NCI-H1417 (cell line): ENCODE results near the gene CTPS1.
A peak's percentile ranks its signal among the peaks of the same experiment; 100 is the strongest.

Experiments
- DNase-seq, 3 experiments: peaks; one replicate each; lab custom pipeline; 2025; lab: John Stamatoyannopoulos, UW

Gene CTPS1

DNA sequence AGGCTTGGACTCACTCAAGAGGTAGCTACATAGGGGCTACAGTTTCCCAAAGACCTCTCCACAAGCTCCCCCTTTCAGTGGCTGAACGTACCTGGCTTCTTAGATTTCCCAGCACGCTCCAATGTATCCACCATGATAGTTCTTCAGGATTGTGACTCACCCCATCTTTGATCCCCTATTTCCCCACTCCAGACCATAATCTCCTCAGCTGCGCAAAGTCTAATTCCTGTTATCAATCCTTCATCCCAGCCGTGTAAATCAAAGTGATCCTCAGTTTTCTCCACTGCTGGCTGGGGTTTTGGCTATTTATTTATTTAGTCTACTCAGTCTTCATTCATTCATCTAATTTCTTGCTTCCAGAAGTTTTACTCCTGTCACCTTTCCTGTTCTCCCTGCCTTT is 13.1 kb upstream of the CTPS1 start:
- no peak for DNase-seq

DNA sequence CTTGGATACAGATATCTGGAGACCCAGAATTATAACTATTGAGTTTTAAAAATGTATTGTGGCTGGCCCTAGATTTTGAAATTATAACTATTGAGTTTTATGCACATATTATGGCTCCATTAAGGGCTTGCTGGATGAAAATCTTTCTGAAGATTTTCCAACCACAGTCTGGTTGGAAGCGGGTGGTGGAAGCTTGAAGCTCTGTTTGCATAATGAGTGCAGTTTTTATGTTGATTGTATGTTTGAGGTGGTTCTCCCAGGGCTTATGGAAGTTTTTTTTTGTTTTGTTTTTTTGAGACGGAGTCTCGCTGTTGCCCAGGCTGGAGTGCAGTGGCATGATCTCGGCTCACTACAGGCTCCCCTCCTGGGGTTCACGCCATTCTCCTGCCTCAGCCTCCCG is 10.1 kb upstream of the CTPS1 start:
- no peak for DNase-seq

- DNase-seq, result no peak
Measured at GRCh38 chr1:40971966-40972365, 7.5 kb upstream of the CTPS1 start.

- DNase-seq, result no peak
Measured at GRCh38 chr1:40973912-40974311, 5.6 kb upstream of the CTPS1 start.

DNA sequence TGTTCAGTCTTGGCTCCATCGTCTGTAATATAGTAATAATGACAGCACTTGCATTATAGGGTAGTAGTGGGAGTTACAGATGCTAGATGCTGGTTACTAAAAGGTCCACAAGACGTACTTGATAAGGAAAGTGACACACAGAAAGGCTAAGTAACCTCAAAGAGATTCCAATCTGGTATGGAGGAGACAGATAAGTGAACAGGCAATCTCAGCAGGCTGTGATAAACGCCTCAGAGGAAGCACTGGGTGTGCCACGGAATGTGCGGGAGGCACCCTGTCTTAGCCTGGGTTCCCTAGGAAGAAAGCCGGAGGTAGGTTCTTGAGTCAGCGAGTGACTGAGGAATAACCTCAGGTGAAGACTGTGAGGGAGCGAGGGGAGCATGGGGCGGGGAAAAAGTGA is 4.6 kb upstream of the CTPS1 start:
- no peak for DNase-seq

GRCh38 chr1:40976952-40977690 is 2.4 kb upstream of the CTPS1 start:
- DNase-seq, result no peak

DNA sequence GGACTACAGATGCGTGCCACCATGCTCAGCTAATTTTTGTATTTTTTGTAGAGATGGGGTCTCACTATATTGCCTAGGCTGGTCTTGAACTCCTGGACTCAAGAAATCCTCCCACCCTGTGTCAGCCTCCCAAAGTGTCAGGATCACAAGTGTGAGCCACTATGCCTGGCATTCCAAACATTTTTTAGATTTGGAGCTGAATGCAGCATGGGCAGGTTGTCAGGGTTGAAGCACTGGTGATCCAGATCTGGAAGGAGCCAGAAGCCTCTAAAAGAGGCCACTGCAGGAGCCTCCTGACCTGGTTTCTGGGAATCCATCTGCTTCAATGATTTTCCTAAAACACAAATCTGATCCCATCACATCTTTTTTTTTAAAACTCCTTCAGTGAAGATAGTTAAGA is 1.8 kb upstream of the CTPS1 start:
- DNase-seq, result no peak

- DNase-seq, result no peak
Measured at GRCh38 chr1:40978886-40979240, 633 bp upstream of the CTPS1 start.

- DNase-seq, result no peak
Measured at GRCh38 chr1:40980068-40980452, 564 bp downstream of the CTPS1 start.

GRCh38 chr1:40980453-40981121 is 1.1 kb downstream of the CTPS1 start:
- DNase-seq, result peak; percentile 41 to 69 (median 49)

DNA sequence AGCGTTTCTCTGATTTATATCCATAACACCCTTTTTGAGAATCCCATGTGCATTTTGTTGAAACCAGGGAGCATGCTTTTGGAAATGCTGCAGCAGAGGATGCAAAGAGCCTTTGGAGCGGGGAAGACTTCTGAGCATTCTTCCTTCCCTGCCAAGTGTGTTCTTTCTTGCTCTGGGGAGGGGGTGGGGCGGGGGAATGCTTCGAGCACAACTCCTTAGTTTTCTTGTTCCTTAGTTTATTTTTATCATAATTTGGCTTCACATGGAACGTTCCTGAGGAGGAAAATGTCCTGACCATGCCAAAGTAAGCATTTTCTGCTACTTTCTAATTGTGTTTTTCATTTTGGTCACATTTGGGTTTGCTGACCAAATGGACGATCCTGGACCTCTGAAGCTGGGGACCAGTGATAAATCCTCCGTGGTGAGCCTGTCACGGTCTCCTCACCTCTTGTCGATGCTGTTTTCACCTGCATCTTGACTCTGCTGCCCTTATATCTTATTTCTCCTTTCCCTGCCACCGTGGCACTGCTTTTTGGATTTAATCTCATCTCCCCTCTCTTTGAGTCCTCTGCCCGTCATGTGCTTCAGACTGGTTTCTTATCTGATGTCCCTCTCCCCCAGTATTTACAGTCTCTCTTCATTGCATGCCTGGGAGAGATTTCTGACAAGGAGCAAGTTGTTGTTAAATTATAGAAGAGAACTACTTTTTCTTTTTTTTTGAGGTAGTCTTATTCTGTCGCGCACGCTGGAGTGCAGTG is 2.4 kb downstream of the CTPS1 start:
- DNase-seq, result no peak

- no peak for DNase-seq
Measured at GRCh38 chr1:40982721-40983120, 3.2 kb downstream of the CTPS1 start.

DNA sequence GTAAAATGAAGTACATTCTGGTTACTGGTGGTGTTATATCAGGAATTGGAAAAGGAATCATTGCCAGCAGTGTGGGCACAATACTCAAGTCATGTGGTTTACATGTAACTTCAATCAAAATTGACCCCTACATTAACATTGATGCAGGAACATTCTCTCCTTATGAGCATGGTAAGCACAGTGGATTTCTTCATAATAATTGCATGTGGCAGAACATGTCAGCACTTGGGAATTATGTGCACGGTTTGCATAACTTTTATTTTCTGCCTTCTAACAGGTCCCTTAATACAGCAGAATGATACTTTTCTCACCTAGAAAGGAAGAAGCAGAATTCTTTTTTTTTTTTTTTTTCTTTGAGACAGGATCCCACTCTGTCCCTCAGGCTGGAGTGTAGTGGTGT is 3.8 kb downstream of the CTPS1 start:
- DNase-seq, result no peak

- no peak for DNase-seq
Measured at GRCh38 chr1:40984066-40984465, 4.6 kb downstream of the CTPS1 start.

DNA sequence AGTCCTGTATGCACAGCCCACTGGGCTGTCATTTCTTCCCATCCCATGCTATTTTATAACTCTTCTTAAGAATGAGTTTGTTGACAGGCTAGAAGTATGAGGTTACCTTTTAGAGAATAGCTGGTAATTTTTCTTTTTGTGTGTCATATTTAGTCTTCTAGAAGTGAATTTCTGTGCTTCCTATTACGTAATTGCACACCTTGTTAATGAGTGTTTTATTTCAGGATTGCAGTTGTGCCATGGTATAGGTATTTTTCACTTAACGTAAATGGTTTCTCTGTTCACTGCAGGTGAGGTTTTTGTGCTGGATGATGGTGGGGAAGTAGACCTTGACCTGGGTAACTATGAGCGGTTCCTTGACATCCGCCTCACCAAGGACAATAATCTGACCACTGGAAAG is 5.0 kb downstream of the CTPS1 start:
- no peak for DNase-seq

DNA sequence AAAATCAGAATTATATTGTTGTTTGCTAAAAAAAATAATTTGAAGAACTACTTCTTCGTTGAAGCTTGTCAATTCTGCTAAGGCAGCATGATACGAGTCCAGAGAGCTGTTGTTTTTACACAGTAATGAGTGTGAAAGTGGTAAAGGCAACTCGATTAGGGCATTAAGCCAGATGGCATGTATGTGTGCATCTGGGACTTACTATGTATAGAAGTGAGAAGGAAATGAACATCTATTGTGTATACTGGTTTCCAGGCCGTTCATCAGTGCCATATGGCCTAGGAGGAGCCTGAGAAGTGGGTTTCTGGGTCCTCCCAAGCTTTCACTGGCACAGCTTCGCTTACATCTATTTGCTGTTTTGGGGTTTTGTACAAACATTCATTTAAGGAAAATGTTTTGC is 5.7 kb downstream of the CTPS1 start:
- no peak for DNase-seq

DNA sequence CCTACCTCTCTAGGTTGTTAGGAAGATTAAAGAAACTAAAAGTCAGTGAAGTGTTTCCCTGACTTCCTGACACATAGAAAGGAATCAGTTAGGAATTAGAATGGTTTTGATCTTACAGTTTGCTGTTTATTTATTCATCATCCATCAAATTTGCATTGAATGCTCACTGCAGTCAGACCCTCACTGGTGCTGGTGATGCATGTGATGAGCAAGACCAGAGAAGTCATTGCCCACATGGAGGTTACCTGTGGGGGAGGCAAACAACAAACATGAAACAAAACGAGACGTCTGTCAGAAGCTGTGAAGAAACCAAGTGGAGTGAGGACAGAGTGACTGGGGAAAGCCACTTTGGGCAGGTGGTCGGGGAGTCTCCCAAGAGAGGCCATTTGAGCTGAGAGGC is 6.4 kb downstream of the CTPS1 start:
- DNase-seq, result no peak

DNA sequence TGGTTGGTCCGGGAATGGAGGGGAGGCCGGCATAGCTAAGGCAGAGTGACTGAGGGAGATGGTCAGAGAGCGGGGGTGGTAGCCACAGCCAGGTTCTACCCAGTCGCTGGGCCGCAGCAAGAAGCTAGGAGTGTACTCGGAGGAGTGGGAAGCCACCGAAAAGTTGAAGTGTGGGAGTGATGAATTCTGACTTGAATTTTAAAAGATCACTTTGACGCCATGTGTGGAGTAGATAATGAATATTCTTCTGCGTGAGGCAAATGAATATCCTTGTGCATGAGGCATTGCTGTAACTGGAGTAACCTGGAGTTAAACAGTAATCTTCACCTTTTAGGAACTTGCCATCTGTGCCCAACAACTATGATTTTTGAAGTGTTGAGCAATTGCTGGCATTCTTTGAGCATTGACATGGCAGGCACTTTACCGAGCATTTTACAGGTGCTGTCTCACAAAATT is 6.9 kb downstream of the CTPS1 start:
- no peak for DNase-seq

DNA sequence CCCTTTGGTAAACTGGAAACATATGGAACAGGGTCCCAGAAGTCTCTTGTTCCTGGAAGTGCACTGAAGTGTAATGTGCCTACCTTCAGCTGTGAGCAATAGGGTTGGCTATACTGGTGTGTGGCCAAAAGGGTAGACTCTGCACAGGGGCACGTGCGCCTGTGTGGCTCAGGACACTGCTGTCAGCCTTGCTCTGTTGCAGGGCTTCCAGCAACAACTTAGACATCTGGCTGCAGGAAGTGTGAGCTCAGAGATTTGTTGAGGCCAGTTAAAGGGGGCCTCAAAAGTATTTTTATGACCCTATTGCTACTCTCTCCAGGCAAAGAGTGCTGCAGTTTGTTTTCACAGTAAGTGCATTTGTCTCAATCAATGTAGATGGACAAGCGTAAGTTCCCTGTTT is 7.5 kb downstream of the CTPS1 start:
- DNase-seq, result no peak

DNA sequence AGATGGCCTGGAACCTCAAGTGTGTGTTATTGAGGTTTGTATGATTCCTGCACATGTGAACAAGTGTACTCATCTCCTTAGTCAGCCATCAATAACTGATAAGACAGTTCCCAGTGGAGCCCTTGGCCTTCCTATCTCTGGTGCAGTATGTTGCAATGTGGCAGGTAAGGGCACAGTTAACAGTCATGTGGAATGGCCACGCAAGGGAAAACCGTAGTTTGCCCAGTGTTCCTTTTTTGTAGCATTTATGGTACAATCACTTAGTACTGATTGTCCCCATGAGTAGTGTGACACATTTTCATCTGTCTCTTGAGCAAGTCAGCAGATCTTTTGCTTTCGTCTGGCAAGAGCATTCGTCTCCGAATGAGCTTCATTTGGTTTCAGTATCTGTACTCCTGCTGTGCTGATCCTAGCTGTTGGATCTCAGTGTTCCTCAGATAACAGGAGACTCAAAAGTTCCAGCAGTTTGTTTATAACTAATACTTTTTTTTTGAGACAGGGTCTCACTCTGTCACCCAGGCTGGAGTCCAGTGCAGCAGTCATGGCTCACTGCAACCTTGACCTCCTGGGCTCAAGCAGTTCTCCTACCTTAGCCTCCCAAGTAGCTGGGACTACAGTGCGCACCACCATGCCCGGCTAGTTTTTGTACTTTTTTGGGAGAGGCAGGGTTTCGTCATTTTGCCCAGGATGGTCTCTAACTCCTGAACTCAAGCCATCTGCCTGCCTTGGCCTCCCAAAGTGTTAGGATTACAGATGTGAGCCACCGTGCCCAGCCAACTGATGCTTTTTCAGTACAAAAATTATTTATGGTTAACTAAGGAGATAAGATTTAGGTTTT is 8.2 kb downstream of the CTPS1 start:
- DNase-seq, result no peak

DNA sequence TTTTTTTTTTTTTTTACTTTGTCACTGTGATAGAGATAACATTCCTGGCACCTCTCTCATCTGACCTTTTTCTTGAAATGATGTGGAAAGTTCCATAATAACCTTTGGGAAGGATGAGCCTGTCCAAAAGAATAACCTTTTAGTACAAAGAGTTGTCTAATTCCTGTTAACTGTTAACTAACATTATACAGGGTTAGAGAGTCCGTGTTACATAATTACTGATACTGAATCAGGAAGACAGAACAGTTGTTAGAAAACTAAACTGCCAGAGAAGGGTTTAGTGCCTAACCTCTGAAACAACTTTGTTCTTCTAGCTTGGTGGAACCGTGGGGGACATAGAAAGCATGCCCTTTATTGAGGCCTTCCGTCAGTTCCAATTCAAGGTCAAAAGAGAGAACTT is 8.8 kb downstream of the CTPS1 start:
- no peak for DNase-seq

GRCh38 chr1:40989066-40989465 is 9.6 kb downstream of the CTPS1 start:
- no peak for DNase-seq
